HepG2 (cell line): Measurements from ENCODE around the gene ZSCAN21. TPM values are rescaled to one million over a fixed set of nuclear protein-coding genes. Genes with fewer than 3 reads are reported as not detected.

Experiments used
- ARHGAP35 ChIP-seq: sonication (generic); formaldehyde crosslinking; IDR thresholded peaks from 2 replicates; pipeline ENCODE4 v1.9.0; 2022; ENCODE audit warnings: mild to moderate bottlenecking, inconsistent platforms, moderate library complexity, missing genetic modification reagents, borderline replicate concordance
- CBX1 ChIP-seq: IDR thresholded peaks from one replicate; pipeline ENCODE4 v1.6.1; 2016; ENCODE audit warnings: antibody characterized with exemption, low read depth
- EED ChIP-seq: sonication (generic); formaldehyde crosslinking; IDR thresholded peaks from 2 replicates; pipeline ENCODE4 v1.5.0; 2020; ENCODE audit warnings: mild to moderate bottlenecking, missing genetic modification reagents
- PAXIP1 ChIP-seq: sonication (generic); formaldehyde crosslinking; conservative IDR thresholded peaks from 2 replicates; pipeline ENCODE4 v1.4.0; 2020; ENCODE audit warnings: mild to moderate bottlenecking, missing genetic modification reagents, moderate library complexity
- PRPF4 ChIP-seq: fragments of 200-400 bp; formaldehyde crosslinking; IDR thresholded peaks from 2 replicates; pipeline ENCODE4 v1.6.1; 2016; ENCODE audit warnings: low read length, low read depth; ENCODE audit not compliant: poor library complexity, severe bottlenecking
- SALL1 ChIP-seq: sonication (generic); formaldehyde crosslinking; IDR thresholded peaks from 2 replicates; pipeline ENCODE4 v1.8.0; 2022; ENCODE audit warnings: mild to moderate bottlenecking, missing genetic modification reagents
- TGIF2 ChIP-seq: IDR thresholded peaks from 2 replicates; pipeline ENCODE4 v1.6.1; 2016; ENCODE audit warnings: control low read depth, missing compliant biosample characterization
- TOPORS ChIP-seq: sonication (generic); formaldehyde crosslinking; IDR thresholded peaks from 2 replicates; pipeline ENCODE4 v1.8.0; 2023; ENCODE audit warnings: mild to moderate bottlenecking, missing genetic modification reagents
- ZFP36L2 ChIP-seq: sonication (generic); formaldehyde crosslinking; IDR thresholded peaks from 2 replicates; pipeline ENCODE4 v1.4.0; 2020; ENCODE audit warnings: missing genetic modification reagents
- ZNF282 ChIP-seq: fragments of 450-650 bp; IDR thresholded peaks from 2 replicates; pipeline ENCODE4 v1.6.1; 2018; ENCODE audit not compliant: partially characterized antibody
- ZNF362 ChIP-seq: sonication (generic); formaldehyde crosslinking; IDR thresholded peaks from 2 replicates; pipeline ENCODE4 v1.4.0; 2020; ENCODE audit warnings: missing genetic modification reagents, mild to moderate bottlenecking, borderline replicate concordance
- ZNF446 ChIP-seq: sonication (generic); formaldehyde crosslinking; IDR thresholded peaks from 2 replicates; pipeline ENCODE4 v1.5.0; 2020; ENCODE audit warnings: mild to moderate bottlenecking, missing genetic modification reagents
- ZNF451 ChIP-seq: sonication (generic); formaldehyde crosslinking; IDR thresholded peaks from 2 replicates; pipeline ENCODE4 v1.5.0; 2020; ENCODE audit warnings: mild to moderate bottlenecking, missing genetic modification reagents
- ZNF83 ChIP-seq: sonication (generic); formaldehyde crosslinking; IDR thresholded peaks from 2 replicates; pipeline ENCODE4 v1.4.0; 2020; ENCODE audit warnings: missing genetic modification reagents, mild to moderate bottlenecking, borderline replicate concordance
- ZNF850 ChIP-seq: sonication (generic); formaldehyde crosslinking; conservative IDR thresholded peaks from 2 replicates; pipeline ENCODE4 v1.9.0; 2021; ENCODE audit warnings: mild to moderate bottlenecking, missing genetic modification reagents
- polyA plus RNA-seq, 8 experiments: library from polyadenylated mRNA; depleted of rRNA in 3 of 8; stranded (reverse) in 7 of 8; unstranded in 1 of 8; fragments of >200 nt; fragmentation: Illumina TruSeq in 4 of 8; extraction: Trizol in 4 of 8; gene quantifications; 2 replicates each; pipeline versions ENCODE4 v1.2.1 to v1.2.3, GENCODE V29; 2011 to 2016; ENCODE audit warnings: low read depth in 4 of 8, missing spikeins in 1 of 8, mixed read lengths in 1 of 8; ENCODE audit not compliant: insufficient read depth in 1 of 8
- total RNA-seq, 5 experiments: library from RNA; depleted of rRNA; stranded (reverse); fragments of >200 nt; fragmentation: Illumina TruSeq; extraction: Trizol; gene quantifications; 2 replicates each; pipeline ENCODE4 v1.2.3, GENCODE V29; 2016; ENCODE audit warnings: low read depth in 1 of 5
- TF ChIP-seq, protein P1 (sequence below), 2 experiments: IDR thresholded peaks; 2 replicates each; pipeline ENCODE4 v1.6.1; 2011 to 2012; ENCODE audit warnings: low read length in 2 of 2, borderline replicate concordance in 1 of 2, low read depth in 1 of 2, mild to moderate bottlenecking in 1 of 2, moderate library complexity in 1 of 2
- TF ChIP-seq, protein P2 (sequence below): sonication (generic); formaldehyde crosslinking; IDR thresholded peaks from 2 replicates; pipeline ENCODE4 v1.5.1; 2020; ENCODE audit warnings: mild to moderate bottlenecking, missing genetic modification reagents, moderate library complexity
- TF ChIP-seq, protein P3 (sequence below): sonication (generic); formaldehyde crosslinking; IDR thresholded peaks from 2 replicates; pipeline ENCODE4 v1.4.0; 2020; ENCODE audit warnings: mild to moderate bottlenecking, missing genetic modification reagents

ZSCAN21 gene
- total and polyA plus RNA-seq, 2 of the 13 experiments (the other 11 are each of a cell fraction or from before 2014, with no cell fraction given): 7.0 to 10.0 TPM

DNA sequence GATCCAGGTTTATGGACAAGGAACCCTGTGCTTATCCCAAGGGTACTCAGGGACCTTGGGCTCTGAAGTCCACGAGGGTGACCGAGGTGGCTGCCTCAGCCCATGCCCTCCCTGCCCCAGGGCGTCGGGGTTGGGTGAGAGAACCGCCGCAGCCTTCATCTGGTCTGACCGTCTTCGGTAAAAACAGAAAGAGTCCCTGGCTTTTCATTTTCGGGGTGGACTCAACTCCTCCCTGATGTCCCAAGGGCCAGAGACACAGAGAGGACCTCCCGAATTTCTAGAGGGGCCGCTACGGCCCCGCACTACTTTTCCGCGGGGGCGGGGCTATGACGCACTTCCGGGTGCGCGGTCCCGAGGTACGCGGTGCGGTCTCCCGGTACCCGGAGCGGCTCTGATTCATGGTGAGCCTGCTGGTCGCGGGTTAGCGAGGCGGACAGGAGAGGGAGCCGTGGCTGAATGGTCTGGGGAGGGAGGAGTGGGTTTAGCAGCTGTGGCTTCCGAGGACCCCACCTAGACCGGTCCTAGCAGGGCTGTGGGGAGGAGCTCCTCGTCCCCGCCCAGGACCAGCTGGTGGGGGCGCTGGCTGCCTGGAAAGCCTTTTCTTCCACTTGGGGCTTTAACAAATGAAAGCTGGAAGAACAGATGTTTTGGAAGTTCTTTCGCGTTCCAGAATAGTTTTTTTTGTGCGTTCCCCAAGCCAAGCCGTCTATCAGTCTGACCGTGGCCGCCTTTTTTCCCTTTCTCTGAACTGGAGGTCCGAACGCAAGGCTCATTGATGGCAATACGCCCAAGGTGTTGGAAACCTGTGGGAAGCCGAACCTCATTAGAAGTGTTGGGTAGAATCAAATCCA lies at the start of gene ZSCAN21 (continued):
- TF ChIP-seq, protein P1, sequence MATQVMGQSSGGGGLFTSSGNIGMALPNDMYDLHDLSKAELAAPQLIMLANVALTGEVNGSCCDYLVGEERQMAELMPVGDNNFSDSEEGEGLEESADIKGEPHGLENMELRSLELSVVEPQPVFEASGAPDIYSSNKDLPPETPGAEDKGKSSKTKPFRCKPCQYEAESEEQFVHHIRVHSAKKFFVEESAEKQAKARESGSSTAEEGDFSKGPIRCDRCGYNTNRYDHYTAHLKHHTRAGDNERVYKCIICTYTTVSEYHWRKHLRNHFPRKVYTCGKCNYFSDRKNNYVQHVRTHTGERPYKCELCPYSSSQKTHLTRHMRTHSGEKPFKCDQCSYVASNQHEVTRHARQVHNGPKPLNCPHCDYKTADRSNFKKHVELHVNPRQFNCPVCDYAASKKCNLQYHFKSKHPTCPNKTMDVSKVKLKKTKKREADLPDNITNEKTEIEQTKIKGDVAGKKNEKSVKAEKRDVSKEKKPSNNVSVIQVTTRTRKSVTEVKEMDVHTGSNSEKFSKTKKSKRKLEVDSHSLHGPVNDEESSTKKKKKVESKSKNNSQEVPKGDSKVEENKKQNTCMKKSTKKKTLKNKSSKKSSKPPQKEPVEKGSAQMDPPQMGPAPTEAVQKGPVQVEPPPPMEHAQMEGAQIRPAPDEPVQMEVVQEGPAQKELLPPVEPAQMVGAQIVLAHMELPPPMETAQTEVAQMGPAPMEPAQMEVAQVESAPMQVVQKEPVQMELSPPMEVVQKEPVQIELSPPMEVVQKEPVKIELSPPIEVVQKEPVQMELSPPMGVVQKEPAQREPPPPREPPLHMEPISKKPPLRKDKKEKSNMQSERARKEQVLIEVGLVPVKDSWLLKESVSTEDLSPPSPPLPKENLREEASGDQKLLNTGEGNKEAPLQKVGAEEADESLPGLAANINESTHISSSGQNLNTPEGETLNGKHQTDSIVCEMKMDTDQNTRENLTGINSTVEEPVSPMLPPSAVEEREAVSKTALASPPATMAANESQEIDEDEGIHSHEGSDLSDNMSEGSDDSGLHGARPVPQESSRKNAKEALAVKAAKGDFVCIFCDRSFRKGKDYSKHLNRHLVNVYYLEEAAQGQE (IDR thresholded peaks at IDR 0.05; ENCODE audit: borderline replicate concordance in 1 of 2, low read depth in 1 of 2, low read length in 2 of 2): no peak
- no peak for TF ChIP-seq ZFP36L2
- no peak for TF ChIP-seq TGIF2
- no peak for TF ChIP-seq EED (CRISPR knock-in tag)
- TF ChIP-seq ZNF446 (CRISPR knock-in tag): no peak
- TF ChIP-seq, protein P2, sequence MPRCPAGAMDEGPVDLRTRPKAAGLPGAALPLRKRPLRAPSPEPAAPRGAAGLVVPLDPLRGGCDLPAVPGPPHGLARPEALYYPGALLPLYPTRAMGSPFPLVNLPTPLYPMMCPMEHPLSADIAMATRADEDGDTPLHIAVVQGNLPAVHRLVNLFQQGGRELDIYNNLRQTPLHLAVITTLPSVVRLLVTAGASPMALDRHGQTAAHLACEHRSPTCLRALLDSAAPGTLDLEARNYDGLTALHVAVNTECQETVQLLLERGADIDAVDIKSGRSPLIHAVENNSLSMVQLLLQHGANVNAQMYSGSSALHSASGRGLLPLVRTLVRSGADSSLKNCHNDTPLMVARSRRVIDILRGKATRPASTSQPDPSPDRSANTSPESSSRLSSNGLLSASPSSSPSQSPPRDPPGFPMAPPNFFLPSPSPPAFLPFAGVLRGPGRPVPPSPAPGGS (CRISPR knock-in tag): no peak
- TF ChIP-seq ZNF282: no peak
- TF ChIP-seq TOPORS (CRISPR knock-in tag): no peak
- TF ChIP-seq, protein P3, sequence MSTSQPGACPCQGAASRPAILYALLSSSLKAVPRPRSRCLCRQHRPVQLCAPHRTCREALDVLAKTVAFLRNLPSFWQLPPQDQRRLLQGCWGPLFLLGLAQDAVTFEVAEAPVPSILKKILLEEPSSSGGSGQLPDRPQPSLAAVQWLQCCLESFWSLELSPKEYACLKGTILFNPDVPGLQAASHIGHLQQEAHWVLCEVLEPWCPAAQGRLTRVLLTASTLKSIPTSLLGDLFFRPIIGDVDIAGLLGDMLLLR (CRISPR knock-in tag): no peak
- TF ChIP-seq ZNF850: no peak
- TF ChIP-seq PAXIP1 (CRISPR knock-in tag): peak; percentile 43; the same call in 1 of the 2 replicates
- TF ChIP-seq ZNF451 (CRISPR knock-in tag): peak; percentile 61; the same call in 1 of the 2 replicates
- TF ChIP-seq ZNF83: no peak
- no peak for TF ChIP-seq CBX1
- TF ChIP-seq ARHGAP35 (CRISPR knock-in tag): no peak; the same call in 1 of the 2 replicates
- TF ChIP-seq ZNF362 (CRISPR knock-in tag): no peak
- no peak for TF ChIP-seq PRPF4
- peak; percentile 80 for TF ChIP-seq SALL1
